Ovary (tissue), 9 donors: ENCODE results near the gene TRAF3IP1. TPM values are rescaled to one million over a fixed set of nuclear protein-coding genes. Genes with fewer than 3 reads are reported as not detected.

Experiments used
- DNase-seq, 5 donors: peaks; one replicate each; pipeline ENCODE4 v3.0.0-alpha.2; 2019 to 2020
- H3K27ac ChIP-seq, 2 donors: fragments of 200-600 bp; one replicate each; pipeline versions ENCODE4 v1.5.1 to v1.8.0; 2019 to 2022
- H3K27me3 ChIP-seq: fragments of 200-600 bp; one replicate; pipeline ENCODE4 v1.8.0; 2022
- H3K36me3 ChIP-seq: fragments of 200-600 bp; sonication (generic); one replicate; pipeline ENCODE4 v1.5.1; 2019
- H3K4me1 ChIP-seq: one replicate; pipeline ENCODE4 v1.8.1; 2013; ENCODE audit warnings: mild to moderate bottlenecking, moderate library complexity; ENCODE audit not compliant: insufficient read depth
- H3K4me3 ChIP-seq: fragments of 200-600 bp; sonication (generic); one replicate; pipeline ENCODE4 v1.5.1; 2017
- H3K9me3 ChIP-seq, 2 donors: fragments of 200-600 bp in 1 of 2; sonication (generic) in 1 of 2; one replicate each; pipeline versions ENCODE4 v1.5.1 to v1.8.1; 2013 to 2019; ENCODE audit warnings: mild to moderate bottlenecking in 1 of 2, moderate library complexity in 1 of 2
- CTCF ChIP-seq, 3 donors: fragments of 450-650 bp in 2 of 3; fragments of 200-600 bp in 1 of 3; IDR thresholded peaks; one replicate each; pipeline versions ENCODE4 v1.5.1 to v1.8.0; 2016 to 2022; ENCODE audit warnings: antibody characterized with exemption in 3 of 3, mild to moderate bottlenecking in 1 of 3
- EP300 ChIP-seq: sonication (generic); formaldehyde crosslinking; IDR thresholded peaks from one replicate; pipeline ENCODE4 v1.6.1; 2017; ENCODE audit warnings: antibody characterized with exemption
- POLR2A ChIP-seq: fragments of 450-650 bp; IDR thresholded peaks from one replicate; pipeline ENCODE4 v1.6.1; 2017; ENCODE audit warnings: antibody characterized with exemption, mild to moderate bottlenecking, moderate library complexity
- WGBS, 3 donors: extraction: QIAGEN DNeasy Blood & Tissue Kit in 1 of 3; methylation state at CpG; one replicate each; pipeline versions ENCODE4 v1.1.5 to v1.1.7; 2013 to 2017; 5-methylcytosine and 5-hydroxymethylcytosine counted together
- intact Hi-C, 4 donors: fragments of 100-400 bp; cut with DNase I; formaldehyde crosslinking; loops; one replicate each; pipeline versions ENCODE4 v1.11.0 to v1.15.1; 2022 to 2023
- polyA plus RNA-seq, 2 donors: library from polyadenylated mRNA; stranded (reverse); fragments of 200-250 nt in 1 of 2; fragments of 350-450 nt in 1 of 2; fragmentation: Illumina TruSeq in 1 of 2; extraction: RNeasy Lipid Tissue Mini Kit (QIAGEN cat#74804) in 1 of 2; gene quantifications; one replicate each; pipeline ENCODE4 v1.2.3, GENCODE V29; 2013 to 2014
- total RNA-seq, 7 donors: library from RNA; depleted of rRNA in 2 of 7; stranded (reverse); fragments of >200 nt in 2 of 7; fragmentation: NEBNext Ultra II Directional in 3 of 7; extraction: Animal tissue kit (Norgen Biotek cat#: 25700) in 3 of 7; gene quantifications; one replicate each; pipeline versions ENCODE4 v1.1.0 to v1.2.4, GENCODE V29; 2016 to 2023
- donor health status: DM: no; HTN: no; CAD: no; lungs with moderate emphysema.
- donor health status: DM: no; HTN: no; CAD: no.
- donor health status: Bipolar disorder and iron deficiency.
- donor health status: DM: yes; HTN: yes; CAD: no.
- donor health status: DM: no; HTN: no; CAD: no.
- donor health status: DM: yes; HTN: yes; CAD: no.

TRAF3IP1 gene
- total and polyA plus RNA-seq, 9 donors = 7.0 to 29.2 (median 19.1) TPM

- 85 to 88% (median 86%) methylated on average over 20 of the region's 20 CpGs for WGBS, 3 donors
- TF ChIP-seq POLR2A (no peak), CTCF (IDR thresholded peaks at IDR 0.05) (no peak), EP300 (no peak)
- Histone ChIP-seq H3K9me3 (no peaks in the 10 kb centered on the region), H3K27me3 (no peaks in the 10 kb centered on the region), H3K36me3 (no peaks in the 10 kb centered on the region), H3K27ac (no peak overlapping the region), H3K4me3 (no peak overlapping the region), H3K4me1 (no peaks in the 10 kb centered on the region)
- DNase-seq = no peak
- intact Hi-C loops = no loop called here
Measured at GRCh38 chr2:238406221-238406997, 86.1 kb downstream of the TRAF3IP1 start.

GRCh38 chr2:238406998-238407285 is 86.6 kb downstream of the TRAF3IP1 start:
- H3K4me1 ChIP-seq = no peaks in the 10 kb centered on the region
- WGBS, 3 donors = 75 to 85% (median 80%) methylated on average over 8 of the region's 8 CpGs
- no peak for TF ChIP-seq EP300
- no peak for TF ChIP-seq CTCF (IDR thresholded peaks at IDR 0.05)
- no peak for TF ChIP-seq POLR2A
- no peaks in the 10 kb centered on the region for H3K9me3 ChIP-seq
- H3K4me3 ChIP-seq = no peak overlapping the region
- no peaks in the 10 kb centered on the region for H3K27me3 ChIP-seq
- H3K27ac ChIP-seq = no peak overlapping the region
- no peaks in the 10 kb centered on the region for H3K36me3 ChIP-seq
- no peak for DNase-seq
- intact Hi-C loops = no loop called here

- Histone ChIP-seq H3K36me3 (no peaks in the 10 kb centered on the region), H3K9me3 (no peaks in the 10 kb centered on the region), H3K27me3 (no peaks in the 10 kb centered on the region), H3K4me3 (no peak overlapping the region), H3K27ac (no peak overlapping the region), H3K4me1 (no peaks in the 10 kb centered on the region)
- TF ChIP-seq EP300 (no peak), POLR2A (no peak), CTCF (IDR thresholded peaks at IDR 0.05) (no peak)
- WGBS, 3 donors = 84 to 88% (median 88%) methylated on average over 11 of the region's 11 CpGs
- intact Hi-C loops = no loop called here
- no peak for DNase-seq
Measured at GRCh38 chr2:238407566-238407965, 87.2 kb downstream of the TRAF3IP1 start.

GRCh38 chr2:238408615-238409340 is 88.5 kb downstream of the TRAF3IP1 start:
- no peaks in the 10 kb centered on the region for H3K9me3 ChIP-seq
- DNase-seq = no peak
- H3K27me3 ChIP-seq = no peaks in the 10 kb centered on the region
- 90 to 94% (median 90%) methylated on average over 17 of the region's 17 CpGs for WGBS, 3 donors
- H3K4me3 ChIP-seq = no peak overlapping the region
- H3K36me3 ChIP-seq = no peaks in the 10 kb centered on the region
- H3K27ac ChIP-seq = no peak overlapping the region
- TF ChIP-seq EP300 (no peak), POLR2A (no peak), CTCF (IDR thresholded peaks at IDR 0.05) (no peak)
- intact Hi-C loops = no loop called here
- no peaks in the 10 kb centered on the region for H3K4me1 ChIP-seq
